MM.1S (cell line): ENCODE measurements around the gene POU5F1.

Experiments used
- CTCF ChIP-seq: fragments of 300-600 bp; sonication (generic); IDR thresholded peaks from 2 replicates; pipeline ENCODE4 v1.5.1; 2016; ENCODE audit warnings: antibody characterized with exemption, low read length, mixed read lengths
- EZH2 ChIP-seq: fragments of 300-600 bp; sonication (generic); optimal IDR thresholded peaks from 2 replicates; pipeline ENCODE3; 2017; ENCODE audit warnings: low read depth, mild to moderate bottlenecking, antibody characterized with exemption, low read length, mixed read lengths

- no peak for TF ChIP-seq EZH2
- no peak for TF ChIP-seq CTCF
These were observed 39.7 kb downstream of the POU5F1 start for GRCh38 chr6:31130751-31131150.
